ENCODE data around the gene KRT33B. TPM values are rescaled to one million over a fixed set of nuclear protein-coding genes. Genes with fewer than 3 reads are reported as not detected.

The KRT33B gene
- total RNA-seq, 1 experiment from 2014 or later: not detected

DNA sequence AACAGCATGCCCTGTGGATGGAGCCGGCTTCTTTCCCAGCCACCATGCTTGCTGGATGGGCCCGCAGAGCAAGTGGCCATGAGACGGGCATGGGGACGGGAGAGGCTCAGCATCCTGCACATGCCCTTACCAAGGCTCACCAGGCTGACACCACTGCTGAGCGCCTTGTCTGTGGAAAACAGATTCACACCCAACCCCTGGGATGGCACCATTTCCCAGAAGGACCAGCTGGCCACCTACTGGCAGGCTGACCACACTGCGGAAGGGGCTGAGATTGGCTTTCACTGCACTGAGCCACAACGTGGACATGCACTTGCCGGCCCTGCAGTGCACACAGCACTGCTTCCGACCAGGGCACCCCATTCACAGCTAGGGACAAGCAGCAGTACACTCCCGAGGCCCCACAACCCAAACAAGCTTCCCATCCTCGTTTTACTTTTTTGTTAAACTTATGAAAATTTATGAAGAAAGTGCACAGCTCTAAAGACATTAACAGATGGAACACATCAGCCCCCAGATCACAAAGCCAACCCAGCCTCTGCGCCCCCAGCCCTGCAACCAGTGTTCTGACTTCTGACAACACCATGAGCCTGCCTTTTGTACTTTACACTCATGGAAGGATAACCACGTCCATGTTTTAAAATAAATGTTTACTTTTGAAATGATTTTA is 40.2 kb downstream of the KRT33B start:
- no peak overlapping the region for H4K91ac ChIP-seq (ENCODE audit: insufficient read length, low read depth, low read length)
- H2AFZ ChIP-seq (ENCODE audit: low read length): no peak overlapping the region
- H3K9me3 ChIP-seq (ENCODE audit: control insufficient read depth, low read depth, low read length): no peaks in the 10 kb centered on the region
- Mint-ChIP-seq H3K4me1 (peaks cover 0 to 4% of the 10 kb centered on the region in 2 experiments; a peak in 3 of 4 replicates), H3K36me3 (ENCODE audit: insufficient read depth in 1 of 3, low read depth in 3 of 3) (no peaks in the 10 kb centered on the region; a peak in 1 of 7 replicates), H3K9me3 (no peaks in the 10 kb centered on the region; a peak in 1 of 5 replicates), H3K27me3 (ENCODE audit: low read depth) (no peaks in the 10 kb centered on the region; the same call in 1 of the 2 replicates), H3K27ac (no peak overlapping the region), H3K4me3 (no peak overlapping the region)
- no peak overlapping the region for H4K8ac ChIP-seq (replicated peaks; ENCODE audit: insufficient read length, low read depth, low read length)
- H3K27ac ChIP-seq (ENCODE audit: insufficient read length, low read depth, low read length): no peak overlapping the region
- H3T11ph ChIP-seq (ENCODE audit: low read length): no peak overlapping the region
- H3K56ac ChIP-seq (ENCODE audit: insufficient read length, low read depth, low read length): no peak overlapping the region
- no peaks in the 10 kb centered on the region for H3K23me2 ChIP-seq (ENCODE audit: insufficient read length, low read depth, low read length, poor library complexity, severe bottlenecking)
- no peak overlapping the region for H2BK12ac ChIP-seq (ENCODE audit: insufficient read length, low read depth, low read length)
- no peak overlapping the region for H3K9ac ChIP-seq (ENCODE audit: extremely low read depth, insufficient read length, low read length)
- no peak overlapping the region for H3K4me2 ChIP-seq (ENCODE audit: insufficient read depth, insufficient read length, low read length)
- no peak overlapping the region for H3K4ac ChIP-seq (ENCODE audit: low read depth, low read length)
- H2BK120ac ChIP-seq (ENCODE audit: low read depth, low read length, poor library complexity, severe bottlenecking): no peak overlapping the region
- WGBS (ENCODE audit: extremely low coverage, insufficient read length, low lambda C conversion rate): no CpG with 5 or more reads among the region's 13 CpGs
- no peak overlapping the region for H2BK15ac ChIP-seq (ENCODE audit: low read depth, low read length)
- TF ChIP-seq, protein P1, sequence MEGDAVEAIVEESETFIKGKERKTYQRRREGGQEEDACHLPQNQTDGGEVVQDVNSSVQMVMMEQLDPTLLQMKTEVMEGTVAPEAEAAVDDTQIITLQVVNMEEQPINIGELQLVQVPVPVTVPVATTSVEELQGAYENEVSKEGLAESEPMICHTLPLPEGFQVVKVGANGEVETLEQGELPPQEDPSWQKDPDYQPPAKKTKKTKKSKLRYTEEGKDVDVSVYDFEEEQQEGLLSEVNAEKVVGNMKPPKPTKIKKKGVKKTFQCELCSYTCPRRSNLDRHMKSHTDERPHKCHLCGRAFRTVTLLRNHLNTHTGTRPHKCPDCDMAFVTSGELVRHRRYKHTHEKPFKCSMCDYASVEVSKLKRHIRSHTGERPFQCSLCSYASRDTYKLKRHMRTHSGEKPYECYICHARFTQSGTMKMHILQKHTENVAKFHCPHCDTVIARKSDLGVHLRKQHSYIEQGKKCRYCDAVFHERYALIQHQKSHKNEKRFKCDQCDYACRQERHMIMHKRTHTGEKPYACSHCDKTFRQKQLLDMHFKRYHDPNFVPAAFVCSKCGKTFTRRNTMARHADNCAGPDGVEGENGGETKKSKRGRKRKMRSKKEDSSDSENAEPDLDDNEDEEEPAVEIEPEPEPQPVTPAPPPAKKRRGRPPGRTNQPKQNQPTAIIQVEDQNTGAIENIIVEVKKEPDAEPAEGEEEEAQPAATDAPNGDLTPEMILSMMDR (conservative IDR thresholded peaks at IDR 0.05): peak; percentile 79
- H3K79me2 ChIP-seq (ENCODE audit: insufficient read depth, low read length): no peaks in the 10 kb centered on the region
- no peak overlapping the region for H2BK20ac ChIP-seq (ENCODE audit: low read depth, low read length, poor library complexity, severe bottlenecking)
- no peak overlapping the region for H3K23ac ChIP-seq (ENCODE audit: insufficient read length, low read depth, low read length)
- peak; percentile 87 for DNase-seq
- H4K5ac ChIP-seq (ENCODE audit: insufficient read length, low read depth, low read length): no peak overlapping the region
- H4K20me1 ChIP-seq (ENCODE audit: control insufficient read depth, insufficient read depth, insufficient read length): no peaks in the 10 kb centered on the region
- H2BK5ac ChIP-seq (ENCODE audit: insufficient read length, low read length): no peak overlapping the region
- H2AK5ac ChIP-seq (ENCODE audit: insufficient read length, low read length): no peak overlapping the region
- H3K27me3 ChIP-seq (ENCODE audit: insufficient read depth, low read length): no peaks in the 10 kb centered on the region
- no peak overlapping the region for H3K18ac ChIP-seq (ENCODE audit: insufficient read length, low read depth, low read length)
- H3K79me1 ChIP-seq (ENCODE audit: insufficient read depth, low read depth, low read length, poor library complexity, severe bottlenecking): no peaks in the 10 kb centered on the region
- no peaks in the 10 kb centered on the region for H3K4me1 ChIP-seq (ENCODE audit: insufficient read depth, low read length)
- H3K14ac ChIP-seq (ENCODE audit: insufficient read depth, low read length): no peak overlapping the region

Data from H9 (cell line).